ENCODE data around the gene TCF4. TPM values are rescaled to one million over a fixed set of nuclear protein-coding genes. Genes with fewer than 3 reads are reported as not detected.

Gene TCF4
- polyA plus RNA-seq, 1 donor (not counting 4 experiments of a cell fraction or from before 2014, with no cell fraction given): 9.7 TPM

DNA sequence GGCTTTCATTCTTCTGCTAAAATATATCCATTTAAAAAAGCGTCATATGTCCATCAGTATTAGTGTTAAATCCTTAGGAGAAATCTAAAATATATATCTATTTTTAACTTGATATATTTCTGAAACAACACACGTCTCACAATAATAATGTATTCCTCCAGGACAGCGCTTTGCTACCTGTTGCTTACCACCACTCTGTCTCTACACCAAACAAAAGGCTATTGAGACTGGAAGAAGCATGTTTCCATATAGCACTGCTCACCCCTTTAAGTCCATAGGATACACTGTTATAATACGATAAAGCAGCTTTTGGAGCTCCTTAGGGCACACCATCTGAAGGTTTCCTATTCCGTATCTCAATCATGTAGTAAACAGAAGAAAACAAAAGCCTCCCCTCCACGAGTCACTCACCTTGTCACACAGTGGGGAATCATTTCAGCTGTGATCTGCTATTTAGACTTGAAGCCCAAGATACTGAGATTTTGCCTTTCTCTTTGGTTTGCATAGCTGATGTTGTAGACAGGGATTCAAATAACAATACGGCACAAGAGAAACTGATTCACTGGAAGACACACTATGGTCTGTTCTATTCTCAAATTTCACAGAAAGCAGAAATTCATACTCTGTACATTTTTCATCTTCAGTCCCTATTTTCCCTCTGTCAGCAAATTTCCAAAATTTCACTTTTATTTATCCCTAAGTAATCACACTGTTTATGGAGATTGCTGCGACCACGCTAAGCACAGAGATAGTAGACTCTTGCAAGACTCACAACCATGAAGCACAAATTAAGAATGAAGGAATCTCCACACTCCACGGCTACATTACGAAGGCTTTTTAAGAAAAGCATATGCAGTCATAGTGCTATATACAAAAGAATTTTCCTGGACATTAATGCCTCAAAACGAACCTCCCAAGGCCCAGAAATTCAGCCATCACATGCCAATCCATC is 187.1 kb downstream of the TCF4 start:
- Histone ChIP-seq H3K4me2 (ENCODE audit: control insufficient read depth, extremely low read depth, insufficient read depth, low read depth, low read length) (no peak overlapping the region), H3K9me1 (ENCODE audit: control insufficient read depth, extremely low read depth, insufficient read depth, low read length) (no peaks in the 10 kb centered on the region), H3K36me3 (ENCODE audit: control insufficient read depth in 2 of 2, extremely low read depth in 1 of 2, insufficient read depth in 2 of 2, low read length in 2 of 2) (peaks cover 0 to 3% of the 10 kb centered on the region in 2 experiments), H3K27ac (ENCODE audit: control insufficient read depth, insufficient read depth, low read length) (no peak overlapping the region), H3K9me3 (ENCODE audit: control insufficient read depth, low read depth, low read length) (no peaks in the 10 kb centered on the region), H3K9ac (ENCODE audit: control insufficient read depth, extremely low read depth, insufficient read depth, low read length) (no peak overlapping the region), H3K79me2 (ENCODE audit: control insufficient read depth, insufficient read depth, low read length) (no peaks in the 10 kb centered on the region), H3K4me1 (ENCODE audit: control insufficient read depth, extremely low read depth, insufficient read depth, low read length) (peaks cover 6% of the 10 kb centered on the region), H3K4me3 (ENCODE audit: control insufficient read depth in 2 of 3, extremely low read depth in 1 of 3, insufficient read depth in 2 of 3, low read depth in 1 of 3, low read length in 3 of 3) (no peak overlapping the region), H3K27me3 (ENCODE audit: control insufficient read depth, extremely low read depth, insufficient read depth, low read length) (no peaks in the 10 kb centered on the region), H2AFZ (ENCODE audit: control insufficient read depth, low read length) (no peak overlapping the region), H4K20me1 (ENCODE audit: control insufficient read depth, extremely low read depth, insufficient read depth, low read length) (no peaks in the 10 kb centered on the region)
- TF ChIP-seq, protein P1, sequence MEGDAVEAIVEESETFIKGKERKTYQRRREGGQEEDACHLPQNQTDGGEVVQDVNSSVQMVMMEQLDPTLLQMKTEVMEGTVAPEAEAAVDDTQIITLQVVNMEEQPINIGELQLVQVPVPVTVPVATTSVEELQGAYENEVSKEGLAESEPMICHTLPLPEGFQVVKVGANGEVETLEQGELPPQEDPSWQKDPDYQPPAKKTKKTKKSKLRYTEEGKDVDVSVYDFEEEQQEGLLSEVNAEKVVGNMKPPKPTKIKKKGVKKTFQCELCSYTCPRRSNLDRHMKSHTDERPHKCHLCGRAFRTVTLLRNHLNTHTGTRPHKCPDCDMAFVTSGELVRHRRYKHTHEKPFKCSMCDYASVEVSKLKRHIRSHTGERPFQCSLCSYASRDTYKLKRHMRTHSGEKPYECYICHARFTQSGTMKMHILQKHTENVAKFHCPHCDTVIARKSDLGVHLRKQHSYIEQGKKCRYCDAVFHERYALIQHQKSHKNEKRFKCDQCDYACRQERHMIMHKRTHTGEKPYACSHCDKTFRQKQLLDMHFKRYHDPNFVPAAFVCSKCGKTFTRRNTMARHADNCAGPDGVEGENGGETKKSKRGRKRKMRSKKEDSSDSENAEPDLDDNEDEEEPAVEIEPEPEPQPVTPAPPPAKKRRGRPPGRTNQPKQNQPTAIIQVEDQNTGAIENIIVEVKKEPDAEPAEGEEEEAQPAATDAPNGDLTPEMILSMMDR (optimal IDR thresholded peaks at IDR 0.05 in 1 of 3, IDR thresholded peaks at IDR 0.05 in 1 of 3, conservative IDR thresholded peaks at IDR 0.05 in 1 of 3; ENCODE audit: extremely low read depth in 1 of 3, insufficient read depth in 2 of 3, low read length in 3 of 3): no peak
- no peak for TF ChIP-seq EZH2 (IDR thresholded peaks at IDR 0.05; ENCODE audit: low read length)
- dilution Hi-C loops (cut with MboI; ENCODE audit: extremely low pct_ligation_motif_present, low sequenced_read_pairs): no loop called here
- FAIRE-seq: no peak
- no peak for DNase-seq (ENCODE audit: low read depth, low spot score)

- TF ChIP-seq, protein P1 (optimal IDR thresholded peaks at IDR 0.05 in 1 of 3, IDR thresholded peaks at IDR 0.05 in 1 of 3, conservative IDR thresholded peaks at IDR 0.05 in 1 of 3; ENCODE audit: extremely low read depth in 1 of 3, insufficient read depth in 2 of 3, low read length in 3 of 3): no peak
- TF ChIP-seq EZH2 (IDR thresholded peaks at IDR 0.05; ENCODE audit: low read length): no peak
- H3K9ac ChIP-seq (ENCODE audit: control insufficient read depth, extremely low read depth, insufficient read depth, low read length): no peak overlapping the region
- H3K36me3 ChIP-seq (ENCODE audit: control insufficient read depth in 2 of 2, extremely low read depth in 1 of 2, insufficient read depth in 2 of 2, low read length in 2 of 2): peaks cover 0 to 3% of the 10 kb centered on the region in 2 experiments
- no peak overlapping the region for H2AFZ ChIP-seq (ENCODE audit: control insufficient read depth, low read length)
- no peaks in the 10 kb centered on the region for H3K79me2 ChIP-seq (ENCODE audit: control insufficient read depth, insufficient read depth, low read length)
- H3K4me3 ChIP-seq (ENCODE audit: control insufficient read depth in 2 of 3, extremely low read depth in 1 of 3, insufficient read depth in 2 of 3, low read depth in 1 of 3, low read length in 3 of 3): no peak overlapping the region
- no peaks in the 10 kb centered on the region for H3K4me1 ChIP-seq (ENCODE audit: control insufficient read depth, extremely low read depth, insufficient read depth, low read length)
- dilution Hi-C loops (cut with MboI; ENCODE audit: extremely low pct_ligation_motif_present, low sequenced_read_pairs): no loop called here
- no peaks in the 10 kb centered on the region for H4K20me1 ChIP-seq (ENCODE audit: control insufficient read depth, extremely low read depth, insufficient read depth, low read length)
- DNase-seq (ENCODE audit: low read depth, low spot score): no peak
- H3K9me1 ChIP-seq (ENCODE audit: control insufficient read depth, extremely low read depth, insufficient read depth, low read length): no peaks in the 10 kb centered on the region
- no peak overlapping the region for H3K27ac ChIP-seq (ENCODE audit: control insufficient read depth, insufficient read depth, low read length)
- H3K27me3 ChIP-seq (ENCODE audit: control insufficient read depth, extremely low read depth, insufficient read depth, low read length): no peaks in the 10 kb centered on the region
- FAIRE-seq: no peak
- H3K4me2 ChIP-seq (ENCODE audit: control insufficient read depth, extremely low read depth, insufficient read depth, low read depth, low read length): no peak overlapping the region
- H3K9me3 ChIP-seq (ENCODE audit: control insufficient read depth, low read depth, low read length): no peaks in the 10 kb centered on the region
These were observed 187.9 kb downstream of the TCF4 start for GRCh38 chr18:55400081-55400480.

Measured in keratinocyte (primary cell).